GM19468 (cell line): ENCODE measurements around the gene CAPN15.
"Not testable (repeated sequence)": the region's sequence is repeated elsewhere in the genome, so short reads cannot be mapped to it uniquely, and the experiment has no call there.

Experiments
- ATAC-seq: cut with Tn5 transposase; IDR thresholded peaks from one replicate; pipeline ENCODE4 v1.9.1; 2021; ENCODE audit warnings: mild to moderate bottlenecking, moderate library complexity, moderate number of reproducible peaks; ENCODE audit not compliant: unreplicated experiment; ENCODE audit errors: extremely low read depth

The CAPN15 gene

GRCh38 chr16:588889-589657, 61.6 kb downstream of the CAPN15 start:
- peak; percentile 34 for ATAC-seq

GRCh38 chr16:589658-590187, 62.2 kb downstream of the CAPN15 start, which contains the start of gene RAB40C:
Gene RAB40C (plus strand): TSS chr16:590066. CDS start chr16:590292, 226 bp downstream.
- peak; percentile 66 for ATAC-seq

GRCh38 chr16:590188-590814, 62.8 kb downstream of the CAPN15 start:
- no peak for ATAC-seq

- ATAC-seq = no peak
Measured at GRCh38 chr16:590815-591200, 63.3 kb downstream of the CAPN15 start.

GRCh38 chr16:591231-591630, 63.7 kb downstream of the CAPN15 start:
- no peak for ATAC-seq

GRCh38 chr16:591892-592517, 64.5 kb downstream of the CAPN15 start:
- ATAC-seq = no peak

- no peak for ATAC-seq
Measured at GRCh38 chr16:592518-593306, 65.2 kb downstream of the CAPN15 start.

- ATAC-seq = no peak
Measured at GRCh38 chr16:593406-593805, 65.9 kb downstream of the CAPN15 start.

- ATAC-seq = no peak
Measured at GRCh38 chr16:593807-594206, 66.3 kb downstream of the CAPN15 start.

GRCh38 chr16:595094-595528, 67.6 kb downstream of the CAPN15 start:
- ATAC-seq = no peak

GRCh38 chr16:595942-596735, 68.6 kb downstream of the CAPN15 start:
- no peak for ATAC-seq

GRCh38 chr16:596736-597060, 69.2 kb downstream of the CAPN15 start:
- no peak for ATAC-seq

- not testable (repeated sequence) for ATAC-seq
Measured at GRCh38 chr16:597655-598054, 70.1 kb downstream of the CAPN15 start.

GRCh38 chr16:598823-599739, 71.6 kb downstream of the CAPN15 start:
- ATAC-seq = no peak

GRCh38 chr16:600781-601180, 73.3 kb downstream of the CAPN15 start:
- ATAC-seq = no peak

GRCh38 chr16:603933-604332, 76.4 kb downstream of the CAPN15 start:
- ATAC-seq = no peak
